ENCODE results near the gene TACR1.

- TF ChIP-seq POLR2A (IDR thresholded peaks at IDR 0.05) (no peak), CTCF (IDR thresholded peaks at IDR 0.05) (no peak)
Measured at GRCh38 chr2:75031171-75031570, 168.1 kb downstream of the TACR1 start.

Measured in Peyer's patch (tissue), 4 donors.